GM21529 (cell line): ENCODE measurements around the gene UBE2J2.

Experiments used
- ATAC-seq: cut with Tn5 transposase; IDR thresholded peaks from one replicate; pipeline ENCODE4 v1.9.1; 2021; ENCODE audit not compliant: unreplicated experiment

UBE2J2 gene

DNA sequence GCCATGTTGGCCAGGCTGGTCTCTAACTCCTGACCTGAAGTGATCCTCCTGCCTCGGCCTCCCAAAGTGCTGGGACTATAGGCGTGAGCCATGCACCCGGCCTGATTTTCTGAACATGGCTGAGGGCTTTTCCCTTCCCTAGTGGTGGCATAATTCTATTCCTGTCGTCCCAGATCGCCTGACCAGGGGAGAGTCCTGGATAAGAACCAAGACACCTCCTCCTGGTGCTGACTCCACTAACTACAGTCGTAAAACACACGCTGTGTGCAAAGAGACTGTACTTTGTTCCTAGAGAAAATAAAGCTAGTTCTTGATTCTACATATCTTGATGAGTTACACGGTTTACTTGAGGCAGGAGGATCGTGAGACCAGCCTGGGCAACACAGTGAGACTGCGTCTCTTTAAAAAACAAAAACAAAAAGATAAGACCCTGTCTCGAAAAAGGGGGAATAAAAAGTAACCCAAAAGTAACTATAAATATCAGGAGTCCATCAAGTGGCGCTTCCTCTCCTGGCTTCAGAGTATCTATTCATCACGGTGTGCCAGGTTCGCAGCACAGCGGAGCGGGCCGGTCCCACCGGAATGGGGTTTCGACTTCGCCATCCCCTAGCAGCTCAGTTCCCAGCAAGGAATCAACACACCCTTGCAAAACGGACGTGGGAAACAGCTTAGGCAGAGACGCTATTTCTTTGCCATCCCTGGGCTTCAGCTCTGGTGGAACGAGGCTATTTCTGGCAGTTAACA lies 42.8 kb downstream of the UBE2J2 start:
- no peak for ATAC-seq

DNA sequence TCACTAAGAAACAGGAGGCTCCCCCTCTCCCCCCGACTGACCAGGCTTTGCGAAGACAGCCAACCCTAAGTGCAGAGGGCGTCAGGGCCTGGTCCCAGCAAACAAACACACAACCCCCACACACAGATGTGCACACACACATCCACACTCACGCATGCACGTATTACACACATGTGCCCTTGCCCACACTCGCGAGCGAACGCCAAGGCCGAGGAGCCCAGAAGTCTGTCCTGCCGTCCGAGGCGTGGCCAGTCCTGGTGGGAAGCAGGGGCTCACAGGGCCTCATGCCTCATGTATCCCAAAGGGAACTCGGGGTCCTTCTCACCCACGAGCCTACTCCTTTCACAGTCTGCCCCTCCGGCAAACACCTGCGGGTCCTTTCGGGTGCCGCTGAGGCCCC lies 43.9 kb downstream of the UBE2J2 start:
- ATAC-seq: no peak

DNA sequence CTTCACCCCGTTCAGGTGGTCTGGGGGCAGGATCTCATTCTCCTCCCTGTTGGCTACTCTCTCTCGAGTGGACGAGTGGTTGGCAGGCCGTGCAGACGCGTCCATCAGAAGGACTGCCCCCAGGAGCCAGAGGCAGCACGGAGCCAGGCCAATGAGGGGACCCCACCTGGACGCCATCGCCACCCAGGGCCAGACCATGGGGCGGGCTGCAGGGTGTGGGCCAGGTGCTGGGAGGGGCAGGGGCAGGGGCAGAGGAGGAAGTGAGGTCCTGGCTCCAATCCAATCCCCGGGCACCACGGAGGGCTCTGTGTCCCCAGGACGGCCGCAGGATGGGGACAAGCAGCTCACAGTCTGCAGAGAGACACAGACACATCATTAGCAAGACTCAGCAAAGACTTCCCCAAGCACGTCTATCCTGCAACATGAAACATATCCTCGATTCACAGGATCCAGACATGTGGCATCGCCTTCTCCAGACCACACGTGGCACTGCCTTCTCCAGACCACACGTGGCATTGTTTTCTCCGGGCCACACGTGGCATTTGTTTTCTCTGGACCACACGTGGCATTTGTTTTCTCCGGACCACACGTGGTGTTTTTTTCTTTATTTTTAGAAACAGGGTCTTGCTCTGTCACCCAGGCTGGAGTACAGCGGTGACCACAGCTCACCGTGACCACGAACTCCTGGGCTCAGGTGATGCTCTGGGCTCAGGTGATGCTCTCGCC lies 44.9 kb downstream of the UBE2J2 start:
- ATAC-seq: no peak

DNA sequence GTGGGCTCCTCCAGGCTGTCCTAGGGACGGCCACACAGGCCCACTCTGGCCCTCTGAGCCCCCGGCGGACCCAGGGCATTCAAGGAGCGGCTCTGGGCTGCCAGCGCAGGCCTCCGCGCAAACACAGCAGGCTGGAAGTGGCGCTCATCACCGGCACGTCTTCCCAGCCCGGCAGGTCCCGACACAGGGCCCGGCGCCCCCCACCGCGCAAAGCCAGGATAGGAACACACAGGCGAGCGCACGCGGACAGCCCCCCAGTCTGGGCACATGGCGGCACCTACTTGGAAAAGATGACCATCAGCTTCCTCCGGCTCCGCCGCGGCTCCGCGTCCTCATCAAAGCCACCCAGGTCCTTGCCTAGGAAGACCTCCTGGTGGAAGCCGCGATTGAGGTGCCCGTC lies 45.5 kb downstream of the UBE2J2 start:
- no peak for ATAC-seq

DNA sequence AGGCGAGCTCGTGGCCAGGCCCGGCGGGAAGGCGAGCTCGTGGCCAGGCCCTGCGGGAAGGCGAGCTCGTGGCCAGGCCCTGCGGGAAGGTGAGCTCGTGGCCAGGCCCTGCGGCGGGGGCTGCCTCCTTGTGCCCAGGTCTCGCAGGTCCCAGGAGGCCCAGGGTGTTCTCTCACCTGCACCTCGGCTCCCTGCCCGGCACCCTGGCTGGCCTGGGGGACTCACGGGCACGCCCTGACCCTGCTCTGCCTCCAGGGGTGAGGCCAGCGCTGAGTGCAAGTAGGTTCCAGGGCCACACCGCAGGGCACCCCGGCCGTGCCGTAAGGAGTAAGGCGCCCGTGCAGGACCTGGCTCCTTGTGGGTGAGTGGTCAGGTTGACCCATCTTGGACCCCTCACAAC lies 46.3 kb downstream of the UBE2J2 start:
- no peak for ATAC-seq

DNA sequence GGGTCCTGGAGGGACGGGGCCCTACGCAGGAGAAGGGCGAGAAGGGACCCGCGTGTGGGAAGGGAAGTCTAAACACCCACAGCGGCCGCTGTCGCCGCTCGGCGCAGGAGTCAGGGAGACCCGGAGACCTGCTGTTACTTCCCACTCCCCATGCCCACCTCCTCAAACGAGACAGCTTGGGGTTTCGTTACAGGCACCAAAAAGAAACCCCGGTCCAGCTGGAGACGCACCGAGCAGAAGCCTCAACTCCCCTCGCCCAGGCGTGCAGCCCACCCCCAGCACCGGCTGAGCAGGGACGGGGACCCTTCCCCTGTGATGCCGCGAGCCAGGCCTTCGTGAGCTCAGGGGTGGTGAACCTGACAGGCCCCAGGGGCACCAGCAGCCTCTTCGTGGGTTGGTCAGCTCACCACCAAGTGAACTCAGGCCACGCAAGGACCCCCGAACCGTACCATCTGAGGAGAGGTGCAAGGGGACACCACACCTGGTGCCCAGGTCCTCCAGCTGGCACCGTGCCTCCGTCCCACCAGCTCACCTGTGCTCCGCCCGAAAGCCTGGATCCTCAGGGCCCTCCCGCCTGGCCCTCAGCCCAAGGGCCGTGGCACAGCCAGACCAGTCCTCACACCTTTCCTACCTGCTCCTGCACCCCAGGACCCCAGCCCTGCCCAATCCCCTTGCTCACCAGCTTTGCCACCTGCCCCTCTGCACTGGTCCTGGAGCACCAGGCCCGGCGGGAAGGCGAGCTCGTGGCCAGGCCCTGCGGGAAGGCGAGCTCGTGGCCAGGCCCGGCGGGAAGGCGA lies 46.9 kb downstream of the UBE2J2 start:
- no peak for ATAC-seq

DNA sequence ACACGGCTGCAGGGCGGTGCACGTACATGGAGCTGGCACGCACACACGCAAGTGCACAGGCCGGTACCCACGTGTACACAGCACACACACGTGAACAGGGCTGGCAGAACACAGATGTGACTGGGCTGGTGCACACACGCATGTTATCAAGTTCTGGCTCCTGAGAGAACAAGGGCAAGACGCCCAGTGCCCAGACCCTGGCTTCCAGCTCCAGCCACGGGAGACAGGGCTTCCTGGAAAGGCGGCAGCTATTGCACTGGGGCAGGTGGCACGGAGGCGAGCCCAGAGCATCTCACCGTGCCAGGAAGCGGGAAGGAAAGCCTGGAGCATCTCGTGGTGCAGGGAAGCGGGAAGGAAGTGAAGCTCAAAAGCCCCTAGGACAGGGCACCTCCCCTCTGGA lies 47.7 kb downstream of the UBE2J2 start:
- no peak for ATAC-seq

DNA sequence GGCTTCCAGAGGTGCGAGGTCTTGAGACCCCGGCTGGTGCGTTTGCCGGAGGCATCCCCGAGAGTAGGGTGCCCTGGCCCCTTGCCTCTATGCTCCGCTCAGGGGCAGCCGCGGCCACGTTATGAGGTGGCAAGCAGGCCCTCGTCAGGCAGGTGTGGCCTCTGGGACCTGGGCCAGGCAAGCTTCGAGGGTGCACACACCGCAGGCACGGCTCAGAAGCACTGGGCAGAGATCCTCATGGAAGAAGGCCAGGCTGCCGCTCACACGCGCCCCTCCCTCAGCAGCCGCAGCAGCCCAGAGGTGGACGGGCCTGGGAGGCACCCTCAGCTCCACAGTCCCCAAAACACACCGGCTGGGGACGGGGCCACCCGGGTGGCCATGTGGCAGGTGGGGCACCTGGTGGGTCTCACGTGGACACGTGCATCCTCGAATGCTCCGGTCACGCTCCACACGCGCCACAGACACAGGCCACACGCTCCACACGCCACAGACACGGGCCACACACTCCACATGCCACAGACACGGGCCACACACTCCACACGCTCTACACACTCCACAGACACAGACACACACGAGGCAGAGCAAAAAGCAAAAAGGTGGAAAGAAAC lies 48.3 kb downstream of the UBE2J2 start:
- no peak for ATAC-seq

DNA sequence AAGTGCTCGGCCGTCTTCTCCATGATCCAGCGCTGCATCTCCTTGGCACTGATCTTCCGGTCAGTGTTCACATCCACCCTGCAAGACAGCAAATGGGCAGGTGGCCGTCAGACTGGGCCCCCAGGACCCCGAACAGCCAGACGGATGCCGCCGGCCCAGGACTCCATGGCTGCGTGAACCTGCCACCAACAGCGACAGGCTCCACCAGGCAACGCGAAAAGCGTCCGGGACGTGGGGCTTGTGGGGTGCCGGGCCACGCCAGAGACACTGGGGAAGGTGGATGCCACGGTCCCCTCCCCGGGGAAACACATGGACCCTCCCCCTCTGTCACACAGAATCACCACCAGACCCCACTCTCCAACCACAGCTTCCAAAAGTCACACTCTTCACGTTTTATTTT lies 49.8 kb downstream of the UBE2J2 start:
- no peak for ATAC-seq

DNA sequence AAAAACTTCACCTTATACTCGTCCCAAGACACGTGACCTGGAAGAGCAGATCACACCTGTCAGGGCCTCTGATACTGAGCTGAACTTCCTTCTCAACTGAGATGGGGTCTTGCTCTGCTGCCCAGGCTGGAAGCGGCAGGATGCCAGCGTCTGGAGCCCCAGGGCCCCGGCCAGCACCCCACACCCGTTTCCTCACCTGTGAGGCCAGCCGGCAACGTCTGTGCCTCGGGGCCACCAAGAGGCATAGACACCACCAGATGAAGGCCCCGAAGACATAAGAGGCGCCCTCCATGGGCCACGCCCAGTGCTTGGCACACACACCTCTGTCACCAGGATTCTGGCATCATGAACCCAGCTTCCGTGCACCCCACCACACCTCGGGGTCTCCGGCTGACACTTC lies 50.3 kb downstream of the UBE2J2 start:
- no peak for ATAC-seq

DNA sequence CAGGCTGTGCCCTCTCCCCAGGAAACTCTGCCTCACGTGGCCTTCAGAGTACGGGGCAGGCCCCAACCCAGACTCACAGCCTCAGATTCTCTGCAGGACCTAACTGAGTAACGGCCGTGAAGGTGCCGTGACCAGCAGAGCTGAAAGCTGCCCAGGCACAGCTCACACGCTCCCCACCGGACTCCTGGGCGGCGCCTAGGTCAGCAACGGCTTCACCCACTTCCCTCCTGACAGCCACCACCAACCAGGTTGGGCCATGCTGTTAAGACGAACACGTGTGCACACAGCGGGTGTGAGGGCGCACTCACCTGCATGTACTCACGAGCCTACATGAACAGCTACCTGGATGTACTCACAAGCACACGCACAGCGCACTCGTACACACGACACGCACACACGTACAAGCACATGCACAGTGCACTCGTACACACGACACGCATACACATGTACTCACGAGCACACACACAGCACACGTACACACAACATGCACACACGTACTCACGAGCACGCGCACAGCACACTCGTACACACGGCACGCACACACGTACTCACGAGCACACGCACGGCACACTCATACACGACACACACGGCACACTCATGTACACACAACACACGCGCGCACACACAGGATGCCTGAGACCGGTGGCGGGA lies 51.0 kb downstream of the UBE2J2 start:
- no peak for ATAC-seq

DNA sequence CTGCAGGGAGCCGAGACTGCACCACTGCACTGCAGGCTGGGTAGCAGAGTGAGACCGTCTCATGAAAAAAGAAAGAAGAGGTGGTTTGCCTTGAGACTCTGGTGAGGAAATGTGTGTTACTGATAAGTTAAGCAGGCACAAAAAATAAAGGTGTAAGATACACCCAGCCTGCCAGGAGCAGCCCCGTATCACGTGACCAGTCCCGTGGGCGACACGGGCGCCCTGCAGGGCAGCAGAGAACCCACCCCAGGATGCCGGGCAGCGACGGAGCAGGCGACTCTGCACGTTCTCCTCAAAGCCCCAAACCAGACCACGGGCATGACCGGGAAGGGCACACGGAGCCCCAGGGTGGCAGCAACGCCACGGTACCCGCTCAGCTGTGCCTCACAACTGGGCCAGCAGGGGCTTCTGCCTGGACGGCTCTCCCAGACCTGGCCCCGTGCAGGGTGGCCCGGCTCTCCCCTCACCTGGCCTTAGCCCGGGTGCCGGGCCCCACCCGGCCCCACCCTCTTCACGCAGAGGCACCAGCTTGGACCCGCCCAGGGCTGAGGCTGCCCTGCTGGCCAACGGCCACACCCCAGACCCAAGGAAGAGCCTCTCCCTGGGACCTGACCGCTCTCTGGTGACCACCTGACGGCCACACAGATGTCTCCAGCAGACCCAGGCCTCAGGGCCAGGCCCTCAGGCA lies 51.6 kb downstream of the UBE2J2 start:
- no peak for ATAC-seq

DNA sequence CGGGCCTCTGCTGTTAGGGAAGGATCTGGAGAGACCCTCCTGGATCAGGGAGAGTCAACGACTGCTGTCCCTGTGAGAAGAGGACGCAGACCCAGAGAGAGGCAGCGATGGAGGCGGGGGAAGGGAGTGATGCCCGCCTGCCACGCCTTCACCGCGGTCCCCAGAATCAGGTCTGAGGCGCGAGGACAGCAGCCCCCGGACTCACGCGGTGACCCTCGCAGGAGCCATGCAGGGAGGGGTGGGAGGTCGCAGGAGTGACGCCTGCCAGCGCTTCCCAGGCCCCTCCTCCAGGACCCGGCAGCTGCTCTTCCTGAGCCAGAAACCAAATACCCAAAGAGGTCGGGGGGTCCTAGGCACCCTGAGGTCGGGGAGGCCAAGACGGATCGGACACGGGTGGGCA lies 53.5 kb downstream of the UBE2J2 start:
- no peak for ATAC-seq

DNA sequence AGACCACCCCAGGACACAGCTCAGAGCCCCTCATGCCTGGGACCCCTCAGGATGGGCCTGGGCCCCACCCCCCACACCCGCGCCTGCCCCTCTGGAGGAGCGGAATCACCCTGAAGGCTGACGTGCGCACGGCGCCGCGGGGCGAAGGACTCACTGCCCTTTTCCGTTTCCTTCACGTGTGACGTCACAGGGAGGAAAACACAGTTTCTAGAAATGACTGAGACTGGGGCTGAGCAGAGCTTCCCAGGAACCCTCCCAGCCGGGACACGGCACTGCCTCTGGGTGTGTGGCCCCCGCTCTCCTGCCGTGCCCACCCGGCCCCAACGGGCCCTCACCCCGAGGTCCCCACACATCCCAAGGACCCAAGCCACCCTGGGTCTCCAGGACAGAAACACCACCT lies 54.3 kb downstream of the UBE2J2 start:
- no peak for ATAC-seq

DNA sequence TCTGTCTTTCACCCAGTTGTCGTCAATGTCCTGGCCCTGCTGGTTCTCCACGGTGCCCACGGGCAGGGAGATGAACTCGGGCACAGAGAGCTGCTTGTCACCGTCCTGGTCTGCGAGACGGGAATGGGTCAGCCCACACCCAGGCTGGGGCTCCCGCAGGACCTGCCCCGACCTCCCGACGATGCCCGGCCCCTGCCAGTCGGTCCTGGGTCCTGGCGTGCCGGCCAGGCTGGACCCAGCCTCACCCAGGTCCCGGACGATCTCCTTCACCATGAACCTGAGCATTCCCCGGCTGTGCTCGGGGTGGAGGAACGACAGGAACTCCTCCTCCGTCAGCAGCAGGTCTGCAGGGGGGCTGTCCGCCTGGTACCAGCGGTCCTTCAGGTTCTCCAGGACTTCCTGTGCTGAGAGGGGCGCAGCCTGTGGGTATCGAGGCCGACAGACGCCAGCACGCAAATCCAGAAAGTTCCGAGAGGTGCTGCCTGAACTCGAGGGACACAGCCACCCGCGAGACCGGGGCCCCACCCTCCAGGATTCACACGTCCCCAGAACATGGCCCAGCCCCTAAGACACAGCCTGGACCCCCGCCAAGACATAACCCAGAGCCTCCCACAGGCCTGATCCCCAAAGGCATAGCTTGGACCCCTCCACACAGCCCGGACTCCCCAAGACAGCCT lies 55.0 kb downstream of the UBE2J2 start:
- ATAC-seq: no peak

DNA sequence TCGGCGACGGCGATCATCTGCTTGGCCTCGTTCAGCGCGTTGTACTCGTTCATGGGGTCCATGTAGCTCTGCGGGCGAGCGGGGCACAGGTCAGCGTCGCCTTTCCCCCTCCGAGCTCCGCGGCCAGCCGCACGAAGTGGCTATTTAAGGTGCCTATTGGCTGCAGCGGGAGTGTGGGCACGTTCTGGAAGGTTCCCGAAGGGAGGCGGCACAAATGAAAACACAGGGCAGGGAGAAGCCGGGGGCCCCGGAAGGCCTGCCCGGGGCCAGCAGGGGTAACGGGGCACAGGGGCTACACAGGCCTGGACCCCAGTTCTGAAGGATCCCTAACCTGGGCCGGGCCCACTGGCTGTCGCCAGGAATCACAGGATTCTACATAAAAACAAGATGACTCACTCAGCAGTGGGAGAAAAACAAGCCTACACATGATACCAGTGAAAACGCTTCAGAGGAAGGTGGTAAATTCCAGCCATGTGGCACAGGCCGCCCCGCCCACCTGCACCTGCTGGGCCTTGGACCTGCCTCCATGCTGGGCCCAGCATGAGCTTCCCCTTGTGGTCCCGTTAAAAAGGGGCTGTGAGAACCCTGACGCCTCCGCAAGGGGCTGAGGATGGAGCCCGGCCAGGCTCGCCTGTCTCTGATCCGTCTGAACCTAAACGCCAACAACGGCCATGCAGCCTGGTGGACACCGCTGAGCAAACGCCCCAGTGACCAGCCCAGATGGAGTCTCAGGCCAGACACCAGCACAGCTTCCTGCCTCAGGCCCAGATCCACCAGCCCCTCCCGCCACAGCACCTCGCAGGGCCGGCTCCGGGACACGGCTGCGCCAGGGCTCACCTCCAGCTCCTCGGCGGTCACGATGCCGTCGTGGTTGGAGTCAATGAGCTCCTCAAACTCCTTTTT lies 55.8 kb downstream of the UBE2J2 start:
- ATAC-seq: no peak

DNA sequence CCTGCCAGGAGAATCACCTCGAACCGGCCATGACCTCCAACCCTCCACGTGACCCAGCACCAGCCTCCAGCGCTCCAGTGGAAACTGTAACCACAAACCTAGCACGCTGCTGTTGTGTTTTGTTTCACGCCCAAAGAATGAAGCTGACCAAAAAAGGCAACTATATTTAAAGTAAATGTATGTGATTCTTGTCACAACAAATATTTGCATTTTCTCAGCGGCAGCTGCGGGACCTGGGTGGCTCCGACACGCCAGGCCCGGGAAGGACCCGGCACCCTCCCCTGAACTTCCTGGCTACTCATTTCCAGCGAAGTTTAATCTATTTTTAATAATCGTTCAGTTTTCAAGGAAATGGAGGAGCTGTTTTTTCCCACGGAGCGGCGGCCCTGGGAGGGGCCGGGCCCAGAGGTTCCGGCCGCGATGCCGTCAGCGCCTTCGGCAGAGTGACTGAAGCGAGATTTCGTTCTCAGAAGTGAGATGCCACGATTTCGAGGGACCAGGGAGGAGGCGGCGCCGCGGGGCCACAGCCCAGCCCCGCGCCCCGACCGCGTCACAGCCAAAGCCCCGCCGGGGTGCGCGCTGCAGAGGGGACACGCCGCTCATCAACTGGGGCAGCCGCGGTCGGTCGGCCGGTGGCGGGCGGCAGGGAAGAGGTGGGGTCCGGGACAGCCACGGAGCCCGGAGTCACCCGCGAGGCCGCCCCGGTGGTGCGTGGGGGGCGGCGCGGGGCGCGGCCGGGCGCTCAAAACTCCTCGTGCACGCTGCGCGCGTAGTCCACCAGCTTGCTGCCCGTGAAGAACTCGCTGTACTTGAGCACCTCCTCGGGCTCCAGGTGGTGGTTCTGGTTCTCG lies 56.7 kb downstream of the UBE2J2 start:
- no peak for ATAC-seq
